ENCODE results near the gene ULK4. TPM values are rescaled to one million over a fixed set of nuclear protein-coding genes. Genes with fewer than 3 reads are reported as not detected.

The ULK4 gene
- total RNA-seq, 1 donor, result 42.5 TPM

GRCh38 chr3:41599127-41599484 lies 362.8 kb downstream of the ULK4 start:
- no peak overlapping the region for H3K4me3 ChIP-seq (ENCODE audit: low read length)

GRCh38 chr3:41598402-41599126 lies 363.3 kb downstream of the ULK4 start:
- H3K4me3 ChIP-seq (ENCODE audit: low read length), result no peak overlapping the region
- H3K9me3 ChIP-seq (ENCODE audit: low read depth, low read length), result no peaks in the 10 kb centered on the region
- H3K27me3 ChIP-seq (ENCODE audit: insufficient read depth, low read length), result no peaks in the 10 kb centered on the region
- no peaks in the 10 kb centered on the region for H3K4me1 ChIP-seq (ENCODE audit: insufficient read depth, low read length)

More at GRCh38 chr3:41599127-41599484, 362.8 kb downstream of the ULK4 start:
- H3K9me3 ChIP-seq (ENCODE audit: low read depth, low read length), result no peaks in the 10 kb centered on the region
- H3K27me3 ChIP-seq (ENCODE audit: insufficient read depth, low read length), result no peaks in the 10 kb centered on the region
- H3K4me1 ChIP-seq (ENCODE audit: insufficient read depth, low read length), result no peaks in the 10 kb centered on the region

- Histone ChIP-seq H3K9me3 (ENCODE audit: low read depth, low read length) (no peaks in the 10 kb centered on the region), H3K4me1 (ENCODE audit: insufficient read depth, low read length) (no peaks in the 10 kb centered on the region), H3K27me3 (ENCODE audit: insufficient read depth, low read length) (no peaks in the 10 kb centered on the region), H3K4me3 (ENCODE audit: low read length) (no peak overlapping the region)
These were observed 368.1 kb downstream of the ULK4 start for GRCh38 chr3:41593774-41594173.

- Histone ChIP-seq H3K9me3 (ENCODE audit: low read depth, low read length) (no peaks in the 10 kb centered on the region), H3K4me1 (ENCODE audit: insufficient read depth, low read length) (no peaks in the 10 kb centered on the region), H3K27me3 (ENCODE audit: insufficient read depth, low read length) (no peaks in the 10 kb centered on the region), H3K4me3 (ENCODE audit: low read length) (no peak overlapping the region)
These were observed 369.0 kb downstream of the ULK4 start for GRCh38 chr3:41592753-41593510.

- H3K4me1 ChIP-seq (ENCODE audit: insufficient read depth, low read length), result peaks cover 3% of the 10 kb centered on the region
- H3K27me3 ChIP-seq (ENCODE audit: insufficient read depth, low read length), result no peaks in the 10 kb centered on the region
- no peak overlapping the region for H3K4me3 ChIP-seq (ENCODE audit: low read length)
- no peaks in the 10 kb centered on the region for H3K9me3 ChIP-seq (ENCODE audit: low read depth, low read length)
These were observed 378.9 kb downstream of the ULK4 start for GRCh38 chr3:41583014-41583413.

GRCh38 chr3:41581700-41582099 lies 380.2 kb downstream of the ULK4 start:
- Histone ChIP-seq H3K4me1 (ENCODE audit: insufficient read depth, low read length) (peaks cover 3% of the 10 kb centered on the region), H3K4me3 (ENCODE audit: low read length) (no peak overlapping the region), H3K27me3 (ENCODE audit: insufficient read depth, low read length) (no peaks in the 10 kb centered on the region), H3K9me3 (ENCODE audit: low read depth, low read length) (no peaks in the 10 kb centered on the region)

GRCh38 chr3:41580274-41580959 lies 381.5 kb downstream of the ULK4 start:
- no peaks in the 10 kb centered on the region for H3K27me3 ChIP-seq (ENCODE audit: insufficient read depth, low read length)
- H3K4me3 ChIP-seq (ENCODE audit: low read length), result no peak overlapping the region
- H3K9me3 ChIP-seq (ENCODE audit: low read depth, low read length), result no peaks in the 10 kb centered on the region
- H3K4me1 ChIP-seq (ENCODE audit: insufficient read depth, low read length), result peaks cover 3% of the 10 kb centered on the region

- Histone ChIP-seq H3K4me3 (ENCODE audit: low read length) (no peak overlapping the region), H3K27me3 (ENCODE audit: insufficient read depth, low read length) (no peaks in the 10 kb centered on the region), H3K9me3 (ENCODE audit: low read depth, low read length) (no peaks in the 10 kb centered on the region)
These were observed 382.0 kb downstream of the ULK4 start for GRCh38 chr3:41579861-41580260.

GRCh38 chr3:41578798-41579197 lies 383.1 kb downstream of the ULK4 start:
- no peaks in the 10 kb centered on the region for H3K27me3 ChIP-seq (ENCODE audit: insufficient read depth, low read length)
- peaks cover 3% of the 10 kb centered on the region for H3K4me1 ChIP-seq (ENCODE audit: insufficient read depth, low read length)
- no peak overlapping the region for H3K4me3 ChIP-seq (ENCODE audit: low read length)
- no peaks in the 10 kb centered on the region for H3K9me3 ChIP-seq (ENCODE audit: low read depth, low read length)

More at GRCh38 chr3:41579861-41580260, 382.0 kb downstream of the ULK4 start:
- H3K4me1 ChIP-seq (ENCODE audit: insufficient read depth, low read length), result peaks cover 3% of the 10 kb centered on the region

GRCh38 chr3:41575724-41576123 lies 386.2 kb downstream of the ULK4 start:
- H3K4me1 ChIP-seq (ENCODE audit: insufficient read depth, low read length), result peaks cover 3% of the 10 kb centered on the region
- H3K27me3 ChIP-seq (ENCODE audit: insufficient read depth, low read length), result no peaks in the 10 kb centered on the region
- H3K4me3 ChIP-seq (ENCODE audit: low read length), result no peak overlapping the region
- no peaks in the 10 kb centered on the region for H3K9me3 ChIP-seq (ENCODE audit: low read depth, low read length)

- Histone ChIP-seq H3K27me3 (ENCODE audit: insufficient read depth, low read length) (no peaks in the 10 kb centered on the region), H3K4me3 (ENCODE audit: low read length) (no peak overlapping the region), H3K9me3 (ENCODE audit: low read depth, low read length) (no peaks in the 10 kb centered on the region), H3K4me1 (ENCODE audit: insufficient read depth, low read length) (no peaks in the 10 kb centered on the region)
These were observed 387.0 kb downstream of the ULK4 start for GRCh38 chr3:41574900-41575299.

GRCh38 chr3:41573591-41573990 lies 388.3 kb downstream of the ULK4 start:
- H3K27me3 ChIP-seq (ENCODE audit: insufficient read depth, low read length), result no peaks in the 10 kb centered on the region
- no peaks in the 10 kb centered on the region for H3K4me1 ChIP-seq (ENCODE audit: insufficient read depth, low read length)
- H3K4me3 ChIP-seq (ENCODE audit: low read length), result no peak overlapping the region
- no peaks in the 10 kb centered on the region for H3K9me3 ChIP-seq (ENCODE audit: low read depth, low read length)

- H3K4me3 ChIP-seq (ENCODE audit: low read length), result no peak overlapping the region
- no peaks in the 10 kb centered on the region for H3K9me3 ChIP-seq (ENCODE audit: low read depth, low read length)
- H3K4me1 ChIP-seq (ENCODE audit: insufficient read depth, low read length), result no peaks in the 10 kb centered on the region
- H3K27me3 ChIP-seq (ENCODE audit: insufficient read depth, low read length), result no peaks in the 10 kb centered on the region
These were observed 389.8 kb downstream of the ULK4 start for GRCh38 chr3:41572092-41572491.

GRCh38 chr3:41569632-41570305 lies 392.1 kb downstream of the ULK4 start:
- Histone ChIP-seq H3K4me3 (ENCODE audit: low read length) (no peak overlapping the region), H3K27me3 (ENCODE audit: insufficient read depth, low read length) (no peaks in the 10 kb centered on the region), H3K4me1 (ENCODE audit: insufficient read depth, low read length) (no peaks in the 10 kb centered on the region), H3K9me3 (ENCODE audit: low read depth, low read length) (no peaks in the 10 kb centered on the region)

Data from mononuclear cell (primary cell).